HL-60/S4 treated with phorbol 12-myristate 13-acetate at 8.2 ng/mL for 4 days and 3 days (cell line): Measurements from ENCODE around the gene ARPC1A.
"Not testable (repeated sequence)": the region's sequence is repeated elsewhere in the genome, so short reads cannot be mapped to it uniquely, and the experiment has no call there.

ENCODE experiments used
- in situ Hi-C: fragments of 300-500 bp; cut with MboI; formaldehyde crosslinking; loops from 2 replicates; pipeline ENCODE4 v1.15.0; 2022; ENCODE audit warnings: low sequenced_read_pairs

The ARPC1A gene

DNA sequence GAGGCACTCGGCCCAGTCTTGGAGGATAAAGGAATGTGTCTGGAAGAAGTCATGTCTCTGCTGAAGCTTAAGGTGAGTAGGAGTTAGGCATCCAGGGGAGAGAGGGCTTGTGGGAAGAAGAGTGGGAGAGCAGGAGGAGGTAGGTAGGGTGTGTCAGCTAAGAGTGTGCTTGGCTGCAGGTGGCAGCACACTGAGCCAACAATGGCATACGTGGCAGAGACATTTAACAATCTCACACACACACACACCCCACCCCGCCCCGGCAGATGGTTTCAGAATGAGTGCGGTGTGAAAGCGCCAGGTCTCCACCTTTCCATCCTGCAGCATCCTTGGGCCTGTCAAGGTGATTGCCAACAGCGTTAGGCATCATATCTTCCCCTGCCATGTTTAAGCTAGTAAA, 11.2 kb upstream of the ARPC1A start:
- in situ Hi-C loops: loop anchor here (10.0 kb wide), 1 partner anchor 270 kb away; no protein-coding TSS in a partner anchor

- in situ Hi-C loops: no loop called here
Observed at GRCh38 chr7:99320371-99320770, 5.3 kb upstream of the ARPC1A start.

- in situ Hi-C loops: not testable (repeated sequence)
Observed at GRCh38 chr7:99322659-99323058, 3.0 kb upstream of the ARPC1A start.

GRCh38 chr7:99324559-99324958, 1.1 kb upstream of the ARPC1A start:
- in situ Hi-C loops: no loop called here

DNA sequence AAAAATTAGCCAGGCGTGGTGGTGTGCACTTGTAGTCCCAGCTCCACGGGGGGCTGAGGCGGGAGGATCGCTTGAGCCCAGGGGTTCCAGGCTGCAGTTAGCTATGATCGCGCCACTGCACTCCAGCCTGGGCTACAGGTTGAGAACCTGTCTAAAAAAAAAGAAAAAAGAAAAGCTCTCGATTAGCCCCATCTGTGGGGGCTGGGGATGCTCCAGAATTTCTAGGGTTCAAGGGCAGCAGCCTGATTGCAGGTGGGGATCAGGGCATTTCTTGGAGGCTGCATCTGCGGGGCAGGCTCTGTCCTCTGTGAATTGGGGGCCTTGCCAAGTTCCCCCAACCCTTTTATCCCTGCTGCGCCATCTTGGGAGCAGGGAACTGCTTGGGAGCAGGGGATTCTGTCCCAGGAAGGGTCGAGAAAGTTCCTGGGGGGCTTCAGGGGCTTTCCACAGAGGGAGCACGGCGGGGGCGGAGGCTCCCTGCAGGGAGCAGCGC, 651 bp upstream of the ARPC1A start:
- in situ Hi-C loops: loop anchor here (25.0 kb wide), 1 partner anchor 413 kb away; no protein-coding TSS in a partner anchor

DNA sequence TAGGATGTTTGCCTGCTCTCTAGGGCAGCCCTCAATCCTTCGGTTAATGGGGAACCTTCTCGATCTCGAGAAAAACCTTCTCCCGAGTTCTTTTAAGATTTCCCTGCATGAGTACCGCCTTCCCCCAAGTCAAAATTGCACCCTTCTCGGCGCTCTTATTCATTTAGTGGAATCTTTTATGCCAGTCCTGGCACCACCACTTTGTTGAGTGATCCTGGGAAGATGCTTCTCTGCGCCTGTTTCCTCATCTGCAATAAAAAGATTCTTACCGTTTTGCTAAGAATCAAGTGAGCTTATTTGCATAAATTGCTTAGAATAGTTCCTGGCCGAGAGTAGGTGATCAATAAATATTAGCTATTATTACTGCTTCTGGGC, 697 bp downstream of the ARPC1A start:
- in situ Hi-C loops: loop anchor here (25.0 kb wide), 1 partner anchor 414 kb away; no protein-coding TSS in a partner anchor

DNA sequence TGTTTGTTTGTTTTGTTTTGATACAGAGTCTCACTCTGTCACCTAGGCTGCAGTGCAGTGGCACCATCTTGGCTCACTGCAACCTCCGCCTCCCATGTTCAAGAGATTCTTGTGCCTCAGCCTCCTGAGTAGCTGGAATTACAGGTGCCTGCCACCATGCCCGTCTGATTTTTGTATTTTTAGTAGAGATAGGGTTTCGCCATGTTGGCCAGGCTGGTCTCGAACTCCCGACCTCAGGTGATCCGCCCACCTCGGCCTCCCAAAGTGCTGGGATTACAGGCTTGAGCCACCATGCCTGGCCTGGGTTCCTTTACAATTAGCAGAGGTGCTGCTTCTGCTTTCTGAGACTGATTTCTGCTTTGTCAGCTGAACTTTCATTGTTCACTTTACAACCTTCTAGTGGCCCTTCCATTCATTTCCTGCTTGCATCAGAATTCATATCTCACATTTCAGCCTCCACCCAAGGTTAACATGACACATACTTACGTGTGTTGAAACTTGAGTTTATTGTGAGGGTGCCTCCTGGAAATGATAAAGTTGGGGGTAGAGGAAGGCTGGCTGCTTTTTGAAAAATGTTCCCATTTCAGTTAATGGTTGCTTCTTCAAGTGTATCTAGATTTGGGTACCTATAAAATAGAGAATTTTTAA, 4.7 kb downstream of the ARPC1A start:
- in situ Hi-C loops: loop anchor here (25.0 kb wide), 1 partner anchor 418 kb away; no protein-coding TSS in a partner anchor

- in situ Hi-C loops: loop anchor here (25.0 kb wide), 1 partner anchor 419 kb away; no protein-coding TSS in a partner anchor
Observed at GRCh38 chr7:99331002-99331401, 5.3 kb downstream of the ARPC1A start.

DNA sequence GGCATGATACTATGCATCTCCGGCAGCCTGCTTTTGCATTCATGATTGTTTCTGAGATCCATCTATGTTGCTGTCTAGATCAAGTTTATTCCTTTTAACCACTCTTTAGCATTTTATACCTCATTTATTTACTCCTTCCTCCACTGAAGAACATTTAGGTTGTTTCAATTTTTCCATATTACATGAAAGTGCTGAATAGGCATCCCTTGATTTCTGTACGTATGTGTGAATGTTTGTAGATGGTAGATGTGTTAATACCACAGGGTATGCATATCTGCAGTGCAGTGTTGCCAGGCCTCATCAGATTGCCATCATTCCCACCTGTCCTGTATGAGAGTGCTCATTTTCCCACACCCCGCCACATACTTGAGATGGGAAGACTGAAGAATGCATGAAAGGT, 13.9 kb downstream of the ARPC1A start:
- in situ Hi-C loops: loop anchor here (25.0 kb wide), 1 partner anchor 427 kb away; no protein-coding TSS in a partner anchor

DNA sequence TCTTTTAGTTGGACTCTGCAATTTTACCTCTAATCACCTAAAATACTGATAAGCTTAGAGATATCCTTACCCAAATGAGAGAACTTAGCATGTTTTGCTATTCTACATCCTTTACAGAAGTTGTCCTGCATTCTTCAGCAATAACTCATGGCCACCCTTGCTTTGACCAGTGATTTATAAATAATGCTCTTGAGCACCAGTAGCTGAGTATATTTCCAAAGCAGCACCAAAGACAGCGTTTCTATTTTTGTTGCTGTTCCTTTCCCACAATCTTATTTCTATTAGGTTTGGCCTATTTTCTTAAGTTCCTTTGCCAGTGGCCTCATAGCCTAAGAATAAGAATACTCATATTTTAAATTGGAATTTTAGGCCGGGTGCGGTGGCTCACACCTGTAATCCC, 15.0 kb downstream of the ARPC1A start:
- in situ Hi-C loops: loop anchor here (25.0 kb wide), 1 partner anchor 428 kb away; no protein-coding TSS in a partner anchor

- in situ Hi-C loops: loop anchor here (25.0 kb wide), 1 partner anchor 432 kb away; no protein-coding TSS in a partner anchor
Observed at GRCh38 chr7:99344061-99344647, 18.5 kb downstream of the ARPC1A start.

GRCh38 chr7:99350641-99351040, 24.9 kb downstream of the ARPC1A start:
- in situ Hi-C loops: not testable (repeated sequence)

- in situ Hi-C loops: no loop called here
Observed at GRCh38 chr7:99352247-99352646, 26.5 kb downstream of the ARPC1A start.

DNA sequence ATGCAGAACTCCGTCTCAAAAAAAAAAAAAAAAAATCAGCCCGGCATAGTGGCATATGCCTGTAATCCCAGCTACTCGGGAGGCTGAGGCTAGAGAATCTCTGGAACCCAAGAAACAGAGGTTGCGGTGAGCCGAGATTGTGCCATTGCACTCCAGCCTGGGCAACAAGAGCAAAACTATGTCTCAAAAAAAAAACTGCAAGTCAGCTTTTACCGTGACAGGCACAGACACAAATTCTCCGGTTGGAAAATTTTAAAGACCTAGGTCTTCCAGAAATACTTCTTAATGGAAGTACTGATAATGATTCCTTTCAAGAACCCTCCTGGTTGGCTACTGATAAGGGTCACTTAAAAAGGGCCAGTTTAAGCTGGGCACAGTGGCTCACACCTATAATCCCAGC, 29.4 kb downstream of the ARPC1A start:
- in situ Hi-C loops: no loop called here

DNA sequence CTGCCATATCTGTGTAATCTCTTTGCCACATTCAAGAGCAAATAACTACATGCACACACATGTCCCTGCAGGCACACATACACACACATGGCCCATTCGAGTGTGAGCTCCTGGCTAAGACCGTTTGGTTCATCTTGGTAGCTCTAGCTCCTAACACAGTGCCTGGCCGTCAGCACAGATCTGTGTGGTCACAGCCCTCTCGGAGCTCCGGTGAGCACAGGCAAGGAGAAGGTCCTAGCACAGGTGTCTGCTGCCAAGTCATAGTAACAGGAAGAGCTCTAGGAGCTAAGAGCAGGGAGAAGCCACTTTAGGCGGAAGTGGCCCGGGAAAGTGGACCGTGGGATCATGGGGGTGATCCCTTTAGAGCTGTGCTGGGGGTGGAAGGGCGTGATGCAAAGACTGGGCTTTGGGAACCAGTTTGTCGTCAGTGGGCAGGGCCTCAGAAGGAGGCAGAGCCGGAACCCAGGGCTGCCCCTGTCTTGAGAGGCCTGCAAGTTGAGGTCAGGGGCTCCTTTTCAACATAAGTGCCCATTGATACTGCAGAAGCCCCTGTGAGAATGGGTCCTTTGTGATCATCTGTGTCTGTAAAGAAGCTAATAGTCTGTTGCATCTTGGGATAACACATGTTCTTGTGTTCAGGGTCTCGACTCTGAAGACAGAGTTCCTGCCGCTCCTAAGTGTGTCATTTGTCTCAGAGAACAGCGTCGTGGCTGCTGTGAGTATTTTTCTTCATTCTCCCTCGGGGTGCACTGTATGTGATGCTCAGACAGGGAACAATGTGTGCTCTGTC, 32.2 kb downstream of the ARPC1A start:
- in situ Hi-C loops: no loop called here

DNA sequence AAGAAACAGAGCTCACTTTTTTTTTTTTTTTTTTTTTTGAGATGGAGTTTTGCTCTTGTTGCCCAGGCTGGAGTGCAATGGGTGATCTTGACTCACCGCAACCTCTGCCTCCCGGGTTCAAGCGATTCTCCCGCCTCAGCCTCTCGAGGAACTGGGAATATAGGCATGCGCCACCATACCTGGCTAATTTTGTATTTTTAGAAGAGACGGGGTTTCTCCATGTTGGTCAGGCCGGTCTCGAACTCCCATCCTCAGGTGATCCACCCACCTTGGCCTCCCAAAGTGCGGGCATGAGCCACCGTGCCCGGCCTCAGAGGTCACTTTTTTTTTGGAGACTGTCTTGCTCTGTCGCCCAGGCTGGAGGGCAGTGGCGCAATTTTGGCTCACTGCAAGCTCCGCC, 32.8 kb downstream of the ARPC1A start:
- in situ Hi-C loops: not testable (repeated sequence)

DNA sequence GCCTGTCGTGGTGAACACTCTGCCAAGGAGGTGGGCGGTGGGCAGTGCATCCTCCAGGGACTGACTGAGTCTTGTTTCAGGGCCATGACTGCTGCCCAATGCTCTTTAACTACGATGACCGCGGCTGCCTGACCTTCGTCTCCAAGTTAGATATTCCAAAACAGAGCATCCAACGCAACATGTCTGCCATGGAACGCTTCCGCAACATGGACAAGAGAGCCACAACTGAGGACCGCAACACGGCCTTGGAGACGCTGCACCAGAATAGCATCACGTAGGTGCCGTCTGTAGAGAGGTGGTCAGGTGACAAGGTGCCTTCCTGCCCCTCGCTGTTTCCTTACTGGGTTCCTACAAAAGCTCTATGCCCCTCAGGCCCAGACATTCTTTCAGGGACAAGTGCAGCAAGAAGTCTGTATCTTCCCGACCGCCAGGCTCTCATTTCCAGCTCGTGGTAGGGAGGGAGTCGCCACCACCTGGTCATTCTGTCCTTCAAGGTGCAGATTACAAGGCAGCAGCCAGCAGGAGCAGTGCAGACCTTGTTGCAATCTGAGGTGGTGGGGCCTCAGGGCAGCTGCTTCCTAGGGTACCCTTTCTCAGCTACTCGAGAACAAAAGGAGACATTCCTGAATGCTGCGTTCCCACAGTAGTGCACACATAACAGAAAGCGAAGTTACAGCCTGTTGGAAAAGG, 33.9 kb downstream of the ARPC1A start:
- in situ Hi-C loops: no loop called here

- in situ Hi-C loops: no loop called here
Observed at GRCh38 chr7:99362801-99363200, 37.1 kb downstream of the ARPC1A start.

DNA sequence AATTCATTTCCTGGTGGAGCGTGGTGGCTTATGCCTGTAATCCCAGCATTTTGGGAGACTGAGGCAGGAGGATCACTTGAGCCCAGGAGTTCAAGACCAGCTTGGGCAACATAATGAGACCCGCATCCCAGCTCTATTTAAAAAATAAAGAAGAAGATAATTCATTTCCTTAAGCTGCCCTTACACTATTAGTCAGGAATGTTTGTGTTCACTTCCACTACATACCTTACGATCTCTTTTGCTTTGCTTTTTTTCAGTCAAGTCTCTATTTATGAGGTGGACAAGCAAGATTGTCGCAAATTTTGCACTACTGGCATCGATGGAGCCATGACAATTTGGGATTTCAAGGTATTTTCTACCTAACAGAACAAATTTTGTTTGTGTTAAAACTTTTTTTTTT, 37.6 kb downstream of the ARPC1A start:
- in situ Hi-C loops: no loop called here

DNA sequence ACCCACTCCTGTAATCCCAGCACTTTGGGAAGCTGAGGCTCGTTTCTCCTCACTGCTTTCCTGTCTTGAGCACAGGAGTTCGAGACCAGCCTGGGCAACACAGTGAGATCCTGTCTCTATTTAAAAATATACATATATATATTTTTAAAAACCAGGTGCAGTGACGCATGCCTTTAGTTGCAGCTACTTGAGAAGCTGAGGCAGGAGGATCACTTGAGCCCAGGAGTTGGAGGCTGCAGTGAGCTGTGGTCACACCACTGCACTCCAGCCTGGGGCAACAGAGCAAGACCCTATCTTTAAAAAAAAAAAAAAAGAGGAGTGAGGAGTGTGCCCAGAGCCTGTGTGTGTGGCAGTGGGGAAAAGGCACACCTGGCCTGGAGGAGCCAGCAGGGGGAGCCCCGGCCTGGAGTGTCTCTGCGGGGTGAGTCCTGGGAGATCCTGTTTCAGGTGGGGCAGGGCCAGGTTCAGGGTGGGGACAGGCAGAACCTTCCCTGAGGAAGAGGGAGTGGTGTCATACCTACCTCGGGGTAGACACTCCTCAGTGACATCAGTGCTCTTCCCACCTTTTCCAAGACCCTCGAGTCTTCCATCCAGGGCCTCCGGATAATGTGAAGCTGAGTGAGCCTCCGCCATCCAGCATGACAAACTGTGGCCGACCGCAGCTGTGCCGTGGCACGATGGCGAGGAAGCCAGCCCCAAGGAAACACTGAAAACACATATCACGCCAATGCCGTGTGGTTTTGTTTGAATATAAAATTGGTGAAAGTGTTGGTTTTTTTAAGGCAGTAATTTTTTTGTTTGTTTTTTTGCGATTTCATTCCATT, 39.8 kb downstream of the ARPC1A start:
- in situ Hi-C loops: no loop called here
